GM20000 (cell line): ENCODE results near the gene CYP2C18.
A peak's percentile ranks its signal among the peaks of the same experiment; 100 is the strongest.
"Not testable (repeated sequence)": the region's sequence is repeated elsewhere in the genome, so short reads cannot be mapped to it uniquely, and the experiment has no call there.

Source experiments
- DNase-seq: peaks from one replicate; pipeline ENCODE4 v3.0.0; 2012; ENCODE audit warnings: low spot score
- CTCF ChIP-seq: IDR thresholded peaks from 2 replicates; pipeline ENCODE4 v1.5.1; 2012; ENCODE audit warnings: mild to moderate bottlenecking, control low read depth; ENCODE audit errors: extremely low read depth, missing control alignments

The CYP2C18 gene

GRCh38 chr10:94666391-94667102 is 17.0 kb upstream of the CYP2C18 start:
- no peak for DNase-seq
- no peak for TF ChIP-seq CTCF

GRCh38 chr10:94673614-94674321 is 9.8 kb upstream of the CYP2C18 start:
- TF ChIP-seq CTCF = no peak

GRCh38 chr10:94676496-94676895 is 7.0 kb upstream of the CYP2C18 start:
- TF ChIP-seq CTCF = no peak
- no peak for DNase-seq

More at GRCh38 chr10:94673614-94674321, 9.8 kb upstream of the CYP2C18 start:
- no peak for DNase-seq

GRCh38 chr10:94677691-94678090 is 5.8 kb upstream of the CYP2C18 start:
- DNase-seq = no peak

GRCh38 chr10:94678475-94678874 is 5.1 kb upstream of the CYP2C18 start:
- no peak for TF ChIP-seq CTCF
- no peak for DNase-seq

More at GRCh38 chr10:94677691-94678090, 5.8 kb upstream of the CYP2C18 start:
- peak; percentile 3 for TF ChIP-seq CTCF

GRCh38 chr10:94680544-94680943 is 3.0 kb upstream of the CYP2C18 start:
- no peak for DNase-seq
- no peak for TF ChIP-seq CTCF

- not testable (repeated sequence) for DNase-seq
Observed at GRCh38 chr10:94682636-94683035, 893 bp upstream of the CYP2C18 start.
